Esophagus muscularis mucosa (tissue), 3 donors: ENCODE data around the gene SRGAP3.

Source experiments
- CTCF ChIP-seq, 3 experiments: fragments of 200-600 bp in 2 of 3; fragments of 450-650 bp in 1 of 3; sonication (generic) in 2 of 3; IDR thresholded peaks; one replicate each; pipeline ENCODE4 v1.5.1; 2017 to 2019; ENCODE audit warnings: antibody characterized with exemption in 3 of 3, mild to moderate bottlenecking in 2 of 3, moderate library complexity in 1 of 3
- EP300 ChIP-seq: sonication (generic); formaldehyde crosslinking; IDR thresholded peaks from one replicate; pipeline ENCODE4 v1.6.1; 2017; ENCODE audit warnings: antibody characterized with exemption

GRCh38 chr3:9007928-9008327 is 241.5 kb downstream of the SRGAP3 start:
- TF ChIP-seq CTCF (IDR thresholded peaks at IDR 0.05) (no peak), EP300 (no peak)
